DMS79 treated with DMSO at 0.1 percent for 48 hours (cell line): ENCODE results near the gene S100A11.

Experiments
- DNase-seq: peaks from one replicate; lab custom pipeline; 2025; lab: John Stamatoyannopoulos, UW

Gene S100A11

GRCh38 chr1:152001631-152002584 is 34.9 kb downstream of the S100A11 start:
- peak; percentile 74 for DNase-seq

GRCh38 chr1:152000964-152001630 is 35.7 kb downstream of the S100A11 start:
- DNase-seq: no peak

GRCh38 chr1:151998611-151999362 is 38.0 kb downstream of the S100A11 start:
- no peak for DNase-seq

- DNase-seq: no peak
Observed at GRCh38 chr1:151997284-151997570, 39.6 kb downstream of the S100A11 start.

- no peak for DNase-seq
Observed at GRCh38 chr1:151995774-151996173, 41.0 kb downstream of the S100A11 start.

GRCh38 chr1:151994956-151995355 is 41.8 kb downstream of the S100A11 start:
- DNase-seq: no peak

GRCh38 chr1:151993734-151994496 is 42.9 kb downstream of the S100A11 start, which contains the start of gene S100A10:
TSS of gene S100A10 (minus strand) at chr1:151993859. CDS start at chr1:151986230, 7,629 bp downstream.
- DNase-seq: peak; percentile 29

- DNase-seq: peak; percentile 21
Observed at GRCh38 chr1:151993084-151993733, 43.6 kb downstream of the S100A11 start.

GRCh38 chr1:151992303-151993083 is 44.3 kb downstream of the S100A11 start:
- DNase-seq: peak; percentile 66

- DNase-seq: no peak
Observed at GRCh38 chr1:151991663-151992302, 45.0 kb downstream of the S100A11 start.

- peak; percentile 77 for DNase-seq
Observed at GRCh38 chr1:151990856-151991198, 46.0 kb downstream of the S100A11 start.

- DNase-seq: no peak
Observed at GRCh38 chr1:151990058-151990855, 46.5 kb downstream of the S100A11 start.

- DNase-seq: no peak
Observed at GRCh38 chr1:151989211-151989862, 47.5 kb downstream of the S100A11 start.

GRCh38 chr1:151988405-151988923 is 48.3 kb downstream of the S100A11 start:
- DNase-seq: no peak

- DNase-seq: no peak
Observed at GRCh38 chr1:151986501-151987190, 50.2 kb downstream of the S100A11 start.

- no peak for DNase-seq
Observed at GRCh38 chr1:151985768-151986167, 51.0 kb downstream of the S100A11 start.

GRCh38 chr1:151985270-151985669 is 51.5 kb downstream of the S100A11 start:
- no peak for DNase-seq
